UCSD-AML1 (cell line): ENCODE results near the gene TMC3.

Source experiments
- DNase-seq: peaks from one replicate; lab custom pipeline; 2025; ENCODE audit not compliant: unreplicated experiment; lab: John Stamatoyannopoulos, UW

Gene TMC3

GRCh38 chr15:81282606-81282895 is 91.5 kb downstream of the TMC3 start:
- DNase-seq, result no peak

GRCh38 chr15:81281766-81282605 is 92.0 kb downstream of the TMC3 start:
- DNase-seq, result no peak

- no peak for DNase-seq
Measured at GRCh38 chr15:81281456-81281735, 92.6 kb downstream of the TMC3 start.
